ENCODE measurements around the gene PPP2R3C.
"Not testable (repeated sequence)": the region's sequence is repeated elsewhere in the genome, so short reads cannot be mapped to it uniquely, and the experiment has no call there.

PPP2R3C gene

GRCh38 chr14:35050652-35051051, 71.1 kb downstream of the PPP2R3C start:
- DNase-seq = peak in 1 of 2 experiments; percentile 1

GRCh38 chr14:35047976-35048513, 73.7 kb downstream of the PPP2R3C start:
- DNase-seq = no peak

GRCh38 chr14:35046751-35047536, 74.8 kb downstream of the PPP2R3C start:
- peak; percentile 44 to 63 for DNase-seq

GRCh38 chr14:35046048-35046750, 75.6 kb downstream of the PPP2R3C start, which contains the start of gene FAM177A1:
Gene FAM177A1 (plus strand): TSS chr14:35046272. CDS start chr14:35046464, 192 bp downstream.
- peak; percentile 97 to 99 for DNase-seq

GRCh38 chr14:35045798-35046047, 76.1 kb downstream of the PPP2R3C start:
- no peak for DNase-seq

- DNase-seq = no peak
These were observed 76.6 kb downstream of the PPP2R3C start for GRCh38 chr14:35044939-35045797.

GRCh38 chr14:35043046-35043445, 78.7 kb downstream of the PPP2R3C start:
- no peak for DNase-seq

GRCh38 chr14:35042632-35043031, 79.2 kb downstream of the PPP2R3C start:
- DNase-seq = no peak

GRCh38 chr14:35038312-35038711, 83.5 kb downstream of the PPP2R3C start:
- not testable (repeated sequence) for DNase-seq

All from SHP77 (cell line).